ENCODE data around the gene PARD3B. TPM values are rescaled to one million over a fixed set of nuclear protein-coding genes. Genes with fewer than 3 reads are reported as not detected.

The PARD3B gene
- total and polyA plus RNA-seq, 2 experiments from 2014 or later, result 3.5 to 4.4 TPM

GRCh38 chr2:204498291-204498690 is 47.0 kb upstream of the PARD3B start (continued):
- no peak for TF ChIP-seq REST (IDR thresholded peaks at IDR 0.05; ENCODE audit: unreplicated experiment)
- no peak for TF ChIP-seq POLR2AphosphoS5 (IDR thresholded peaks at IDR 0.05; ENCODE audit: low read depth)
- no peak for TF ChIP-seq STAT1 (IDR thresholded peaks at IDR 0.05; ENCODE audit: unreplicated experiment)
- TF ChIP-seq, protein P1, sequence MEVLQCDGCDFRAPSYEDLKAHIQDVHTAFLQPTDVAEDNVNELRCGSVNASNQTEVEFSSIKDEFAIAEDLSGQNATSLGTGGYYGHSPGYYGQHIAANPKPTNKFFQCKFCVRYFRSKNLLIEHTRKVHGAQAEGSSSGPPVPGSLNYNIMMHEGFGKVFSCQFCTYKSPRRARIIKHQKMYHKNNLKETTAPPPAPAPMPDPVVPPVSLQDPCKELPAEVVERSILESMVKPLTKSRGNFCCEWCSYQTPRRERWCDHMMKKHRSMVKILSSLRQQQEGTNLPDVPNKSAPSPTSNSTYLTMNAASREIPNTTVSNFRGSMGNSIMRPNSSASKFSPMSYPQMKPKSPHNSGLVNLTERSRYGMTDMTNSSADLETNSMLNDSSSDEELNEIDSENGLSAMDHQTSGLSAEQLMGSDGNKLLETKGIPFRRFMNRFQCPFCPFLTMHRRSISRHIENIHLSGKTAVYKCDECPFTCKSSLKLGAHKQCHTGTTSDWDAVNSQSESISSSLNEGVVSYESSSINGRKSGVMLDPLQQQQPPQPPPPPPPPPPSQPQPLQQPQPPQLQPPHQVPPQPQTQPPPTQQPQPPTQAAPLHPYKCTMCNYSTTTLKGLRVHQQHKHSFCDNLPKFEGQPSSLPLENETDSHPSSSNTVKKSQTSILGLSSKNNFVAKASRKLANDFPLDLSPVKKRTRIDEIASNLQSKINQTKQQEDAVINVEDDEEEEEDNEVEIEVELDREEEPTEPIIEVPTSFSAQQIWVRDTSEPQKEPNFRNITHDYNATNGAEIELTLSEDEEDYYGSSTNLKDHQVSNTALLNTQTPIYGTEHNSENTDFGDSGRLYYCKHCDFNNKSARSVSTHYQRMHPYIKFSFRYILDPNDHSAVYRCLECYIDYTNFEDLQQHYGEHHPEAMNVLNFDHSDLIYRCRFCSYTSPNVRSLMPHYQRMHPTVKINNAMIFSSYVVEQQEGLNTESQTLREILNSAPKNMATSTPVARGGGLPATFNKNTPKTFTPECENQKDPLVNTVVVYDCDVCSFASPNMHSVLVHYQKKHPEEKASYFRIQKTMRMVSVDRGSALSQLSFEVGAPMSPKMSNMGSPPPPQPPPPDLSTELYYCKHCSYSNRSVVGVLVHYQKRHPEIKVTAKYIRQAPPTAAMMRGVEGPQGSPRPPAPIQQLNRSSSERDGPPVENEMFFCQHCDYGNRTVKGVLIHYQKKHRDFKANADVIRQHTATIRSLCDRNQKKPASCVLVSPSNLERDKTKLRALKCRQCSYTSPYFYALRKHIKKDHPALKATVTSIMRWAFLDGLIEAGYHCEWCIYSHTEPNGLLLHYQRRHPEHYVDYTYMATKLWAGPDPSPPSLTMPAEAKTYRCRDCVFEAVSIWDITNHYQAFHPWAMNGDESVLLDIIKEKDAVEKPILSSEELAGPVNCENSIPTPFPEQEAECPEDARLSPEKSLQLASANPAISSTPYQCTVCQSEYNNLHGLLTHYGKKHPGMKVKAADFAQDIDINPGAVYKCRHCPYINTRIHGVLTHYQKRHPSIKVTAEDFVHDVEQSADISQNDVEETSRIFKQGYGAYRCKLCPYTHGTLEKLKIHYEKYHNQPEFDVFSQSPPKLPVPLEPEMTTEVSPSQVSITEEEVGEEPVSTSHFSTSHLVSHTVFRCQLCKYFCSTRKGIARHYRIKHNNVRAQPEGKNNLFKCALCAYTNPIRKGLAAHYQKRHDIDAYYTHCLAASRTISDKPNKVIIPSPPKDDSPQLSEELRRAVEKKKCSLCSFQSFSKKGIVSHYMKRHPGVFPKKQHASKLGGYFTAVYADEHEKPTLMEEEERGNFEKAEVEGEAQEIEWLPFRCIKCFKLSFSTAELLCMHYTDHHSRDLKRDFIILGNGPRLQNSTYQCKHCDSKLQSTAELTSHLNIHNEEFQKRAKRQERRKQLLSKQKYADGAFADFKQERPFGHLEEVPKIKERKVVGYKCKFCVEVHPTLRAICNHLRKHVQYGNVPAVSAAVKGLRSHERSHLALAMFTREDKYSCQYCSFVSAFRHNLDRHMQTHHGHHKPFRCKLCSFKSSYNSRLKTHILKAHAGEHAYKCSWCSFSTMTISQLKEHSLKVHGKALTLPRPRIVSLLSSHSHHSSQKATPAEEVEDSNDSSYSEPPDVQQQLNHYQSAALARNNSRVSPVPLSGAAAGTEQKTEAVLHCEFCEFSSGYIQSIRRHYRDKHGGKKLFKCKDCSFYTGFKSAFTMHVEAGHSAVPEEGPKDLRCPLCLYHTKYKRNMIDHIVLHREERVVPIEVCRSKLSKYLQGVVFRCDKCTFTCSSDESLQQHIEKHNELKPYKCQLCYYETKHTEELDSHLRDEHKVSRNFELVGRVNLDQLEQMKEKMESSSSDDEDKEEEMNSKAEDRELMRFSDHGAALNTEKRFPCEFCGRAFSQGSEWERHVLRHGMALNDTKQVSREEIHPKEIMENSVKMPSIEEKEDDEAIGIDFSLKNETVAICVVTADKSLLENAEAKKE (CRISPR knock-in tag; IDR thresholded peaks at IDR 0.05), result no peak

DNA sequence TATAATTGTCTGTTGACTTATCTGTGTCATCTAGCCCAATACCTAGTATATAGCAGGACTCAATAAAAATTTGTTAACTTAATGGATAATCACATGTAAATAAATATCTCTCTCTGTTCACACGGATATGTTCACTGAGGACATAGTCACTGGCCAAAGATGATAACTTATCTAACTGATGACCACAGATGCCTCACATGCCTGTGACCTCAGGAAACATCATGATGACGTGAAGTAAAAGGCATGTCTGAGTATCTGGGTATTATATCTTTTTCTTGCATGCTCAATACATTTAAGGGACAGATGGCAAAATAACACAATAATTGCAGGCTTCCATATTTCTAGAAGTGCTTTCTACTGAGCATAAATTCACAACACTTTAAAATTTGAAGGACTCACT is 41.4 kb upstream of the PARD3B start:
- H3F3A ChIP-seq (replicated peaks; ENCODE audit: low read depth), result no peaks in the 10 kb centered on the region

More for the DNA sequence above, 41.4 kb upstream of the PARD3B start:
- Mint-ChIP-seq H3K9me3 (no peaks in the 10 kb centered on the region), H3K36me3 (ENCODE audit: low read depth) (no peaks in the 10 kb centered on the region), H3K4me1 (no peaks in the 10 kb centered on the region), H3K27ac (no peak overlapping the region), H3K4me3 (no peak overlapping the region), H3K27me3 (ENCODE audit: insufficient read depth, low read depth, poor library complexity) (no peaks in the 10 kb centered on the region)
- no peak for DNase-seq (ENCODE audit: low spot score)
- Histone ChIP-seq H4K20me1 (replicated peaks; ENCODE audit: insufficient read depth) (no peaks in the 10 kb centered on the region; the same call in 1 of the 2 replicates), H3K4me1 (ENCODE audit: insufficient read depth) (no peaks in the 10 kb centered on the region), H3K79me2 (replicated peaks; ENCODE audit: insufficient read depth) (no peaks in the 10 kb centered on the region), H3K4me3 (no peak overlapping the region), H3K9me2 (ENCODE audit: insufficient read depth) (no peaks in the 10 kb centered on the region), H3K27ac (ENCODE audit: low read depth) (no peak overlapping the region), H2AFZ (no peak overlapping the region), H3K36me3 (ENCODE audit: insufficient read depth) (no peaks in the 10 kb centered on the region), H3K27me3 (ENCODE audit: insufficient read depth) (no peaks in the 10 kb centered on the region), H3K4me2 (no peak overlapping the region)
- TF ChIP-seq ZNF331 (CRISPR knock-in tag; IDR thresholded peaks at IDR 0.05; ENCODE audit: low read depth), result no peak
- ATAC-seq, result no peak
